Kasumi-1 (cell line): Measurements from ENCODE around the gene ZNF774.
"Not testable (repeated sequence)": the region's sequence is repeated elsewhere in the genome, so short reads cannot be mapped to it uniquely, and the experiment has no call there.

Source experiments
- DNase-seq, 2 experiments: peaks; one replicate each; lab custom pipeline; 2025; lab: John Stamatoyannopoulos, UW

Gene ZNF774

GRCh38 chr15:90345857-90346256 lies 6.2 kb upstream of the ZNF774 start:
- DNase-seq = peak in 1 of 2 experiments; percentile 25

- not testable (repeated sequence) for DNase-seq
Measured at GRCh38 chr15:90347431-90348065, 4.5 kb upstream of the ZNF774 start.

GRCh38 chr15:90348456-90348855 lies 3.6 kb upstream of the ZNF774 start:
- no peak for DNase-seq

- no peak for DNase-seq
Measured at GRCh38 chr15:90349072-90349471, 3.0 kb upstream of the ZNF774 start.

- no peak for DNase-seq
Measured at GRCh38 chr15:90349821-90350220, 2.3 kb upstream of the ZNF774 start.

- no peak for DNase-seq
Measured at GRCh38 chr15:90351479-90352106, 491 bp upstream of the ZNF774 start.

GRCh38 chr15:90354986-90355385 lies 2.9 kb downstream of the ZNF774 start:
- no peak for DNase-seq

- DNase-seq = no peak
Measured at GRCh38 chr15:90358124-90359033, 6.3 kb downstream of the ZNF774 start.

- DNase-seq = no peak
Measured at GRCh38 chr15:90360746-90361145, 8.7 kb downstream of the ZNF774 start.

- no peak for DNase-seq
Measured at GRCh38 chr15:90362936-90363212, 10.8 kb downstream of the ZNF774 start.

GRCh38 chr15:90364251-90364650 lies 12.2 kb downstream of the ZNF774 start:
- DNase-seq = no peak

GRCh38 chr15:90365414-90366055 lies 13.5 kb downstream of the ZNF774 start:
- no peak for DNase-seq

- no peak for DNase-seq
Measured at GRCh38 chr15:90367576-90367975, 15.5 kb downstream of the ZNF774 start.

- no peak for DNase-seq
Measured at GRCh38 chr15:90375071-90375470, 23.0 kb downstream of the ZNF774 start.

GRCh38 chr15:90376789-90377188 lies 24.7 kb downstream of the ZNF774 start:
- DNase-seq = peak; percentile 93 to 96

- no peak for DNase-seq
Measured at GRCh38 chr15:90379263-90379662, 27.2 kb downstream of the ZNF774 start.

- DNase-seq = no peak
Measured at GRCh38 chr15:90381515-90381914, 29.4 kb downstream of the ZNF774 start.

GRCh38 chr15:90382320-90382719 lies 30.2 kb downstream of the ZNF774 start:
- DNase-seq = no peak

- no peak for DNase-seq
Measured at GRCh38 chr15:90386221-90386620, 34.1 kb downstream of the ZNF774 start.

- DNase-seq = peak; percentile 93 to 97
Measured at GRCh38 chr15:90387534-90388461, 35.7 kb downstream of the ZNF774 start, which contains the start of gene IQGAP1. Gene IQGAP1, plus strand, starts transcription at chr15:90388242. Its CDS starts 100 bp downstream, at chr15:90388342.
